HK-2 (cell line): Measurements from ENCODE around the gene USP2.

Experiments used
- DNase-seq: peaks from one replicate; pipeline ENCODE4 v3.0.0-alpha.2; 2018; ENCODE audit not compliant: unreplicated experiment

USP2 gene

DNA sequence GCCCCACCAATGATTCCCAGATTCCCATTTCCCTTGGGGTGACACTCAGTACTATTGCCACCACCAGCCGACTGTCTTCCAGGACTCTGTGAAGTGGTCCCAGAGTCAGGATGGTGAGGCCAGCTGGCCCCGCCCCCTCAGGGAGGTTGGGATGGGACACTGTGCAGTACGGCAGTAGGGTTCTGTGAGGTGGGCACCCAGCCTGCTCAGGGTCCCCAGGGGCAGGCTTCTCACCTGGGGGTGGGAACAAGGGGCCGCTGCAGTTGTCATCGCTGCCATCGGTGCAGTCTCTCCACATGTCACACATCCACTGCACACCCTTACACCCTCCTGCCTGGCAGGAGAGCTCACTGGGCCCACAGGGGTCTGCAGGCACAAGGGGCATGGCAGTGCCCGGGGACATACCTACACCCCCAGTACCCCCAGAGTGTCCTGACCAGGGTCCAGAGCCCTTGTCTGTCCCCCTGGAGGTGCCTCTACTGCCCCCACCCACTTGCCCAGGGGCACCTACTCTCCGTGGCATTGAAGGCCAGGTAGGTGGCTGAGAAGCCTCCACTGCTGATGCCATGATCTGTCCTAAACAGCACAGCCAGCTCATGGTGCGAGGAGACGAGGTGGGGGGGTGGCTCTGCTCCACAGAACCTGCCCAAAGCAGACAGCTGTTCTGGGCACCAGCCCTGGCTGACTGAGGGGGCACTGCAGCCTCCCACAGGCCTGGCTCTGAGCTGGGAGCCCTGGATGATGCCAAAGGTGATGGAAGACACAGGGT lies 38.9 kb downstream of the USP2 start:
- DNase-seq, result no peak

DNA sequence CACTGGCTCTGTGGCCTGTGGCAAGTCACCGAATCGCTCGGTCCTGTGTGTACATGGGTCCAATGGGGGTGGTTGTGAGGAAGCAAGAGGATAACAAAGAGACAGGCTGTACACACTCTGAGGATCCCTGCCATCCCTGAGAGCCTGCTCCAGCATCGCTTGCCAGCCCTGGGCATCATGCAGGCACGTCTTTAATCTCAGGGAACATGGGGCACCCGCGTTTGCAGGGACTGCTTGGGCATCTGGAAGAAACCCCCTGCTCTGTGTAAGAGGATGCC lies 39.5 kb downstream of the USP2 start:
- DNase-seq, result no peak

DNA sequence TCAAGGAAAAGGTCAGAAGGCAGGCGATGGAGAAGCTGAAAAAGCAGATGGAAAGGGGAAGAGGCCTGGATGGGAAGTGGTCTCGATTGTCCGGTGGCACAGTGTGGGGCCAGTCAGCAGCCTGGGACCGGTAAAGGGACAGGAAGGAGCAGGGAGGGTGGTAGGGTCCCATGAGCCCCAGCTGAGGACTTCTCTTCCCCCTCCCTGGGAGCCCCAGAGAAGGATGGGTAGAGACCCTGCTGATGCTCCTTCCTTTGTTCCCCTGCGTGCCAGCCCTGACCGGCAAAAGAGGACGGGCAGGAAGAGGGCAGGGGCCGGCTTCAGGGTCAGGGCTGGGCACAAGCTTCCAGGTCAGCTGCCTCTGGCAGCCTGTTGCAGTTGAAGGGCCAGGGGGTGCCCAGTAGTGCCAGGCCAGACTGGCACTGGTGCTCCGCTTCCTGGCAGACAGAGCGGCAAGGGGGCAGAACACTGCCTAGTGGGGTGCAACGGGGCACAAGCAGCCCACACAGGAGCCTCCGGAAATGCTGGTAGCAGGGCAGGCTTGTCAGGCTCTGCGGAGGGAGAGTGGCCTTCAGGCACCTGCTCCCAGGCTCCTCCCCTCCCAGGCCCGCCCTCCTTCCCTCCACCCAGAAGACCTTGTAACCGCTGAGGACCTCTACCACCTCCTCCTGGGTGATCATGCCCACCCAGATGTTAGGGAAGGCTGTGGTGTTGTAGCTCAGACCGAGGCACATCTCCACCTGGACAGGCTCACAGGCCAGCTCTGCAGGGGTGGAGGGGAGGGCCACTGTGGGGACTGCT lies 40.1 kb downstream of the USP2 start:
- no peak for DNase-seq

DNA sequence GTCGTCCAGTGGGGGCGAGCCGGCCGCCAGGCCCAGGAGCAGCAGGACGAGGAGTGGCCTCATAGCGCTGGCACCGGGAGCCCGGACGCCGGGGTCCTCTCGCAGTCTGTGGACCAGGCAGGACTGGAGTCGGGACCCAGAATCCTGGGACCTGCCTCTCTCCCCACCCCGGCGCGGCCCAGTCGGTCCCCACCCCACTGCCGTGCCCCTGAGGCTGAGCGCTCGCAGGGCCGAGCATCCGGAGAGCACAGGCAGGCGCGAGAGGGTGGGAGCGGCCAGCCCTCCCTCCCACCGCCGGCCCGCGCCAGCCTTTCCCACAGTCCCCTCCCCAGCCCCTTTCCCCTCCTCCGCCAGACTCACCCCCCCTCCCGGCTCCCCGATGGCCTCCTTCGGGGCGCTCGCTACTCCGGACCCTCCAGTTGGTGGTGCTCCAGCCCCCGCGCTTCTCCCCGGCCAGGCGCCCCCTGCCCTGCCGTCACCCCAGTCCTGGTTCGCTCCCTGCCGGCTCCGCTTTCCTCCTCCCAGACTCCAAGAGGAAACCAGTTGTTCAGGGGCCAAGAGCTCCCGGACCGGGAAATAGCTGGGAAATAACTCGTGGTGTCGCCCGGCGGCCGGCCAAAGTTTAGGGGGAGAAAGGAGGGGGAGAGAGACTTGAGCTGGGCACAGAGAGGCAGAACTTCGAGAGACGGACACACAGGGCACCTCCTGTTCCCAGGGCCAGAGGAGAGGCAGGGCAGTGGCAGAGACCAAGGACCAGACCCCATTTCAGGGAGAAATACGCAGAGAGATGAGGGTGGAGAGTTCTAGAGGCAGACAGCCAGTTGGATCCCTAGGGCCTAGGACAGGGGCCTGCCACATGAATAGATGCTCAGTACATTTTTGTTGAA lies 40.9 kb downstream of the USP2 start, which contains the start of gene C1QTNF5:
Gene C1QTNF5, minus strand, starts transcription at position 549 of the 887 bp plus-strand sequence. Its CDS starts 486 bp downstream, at position 63.
- DNase-seq, result peak; percentile 51

DNA sequence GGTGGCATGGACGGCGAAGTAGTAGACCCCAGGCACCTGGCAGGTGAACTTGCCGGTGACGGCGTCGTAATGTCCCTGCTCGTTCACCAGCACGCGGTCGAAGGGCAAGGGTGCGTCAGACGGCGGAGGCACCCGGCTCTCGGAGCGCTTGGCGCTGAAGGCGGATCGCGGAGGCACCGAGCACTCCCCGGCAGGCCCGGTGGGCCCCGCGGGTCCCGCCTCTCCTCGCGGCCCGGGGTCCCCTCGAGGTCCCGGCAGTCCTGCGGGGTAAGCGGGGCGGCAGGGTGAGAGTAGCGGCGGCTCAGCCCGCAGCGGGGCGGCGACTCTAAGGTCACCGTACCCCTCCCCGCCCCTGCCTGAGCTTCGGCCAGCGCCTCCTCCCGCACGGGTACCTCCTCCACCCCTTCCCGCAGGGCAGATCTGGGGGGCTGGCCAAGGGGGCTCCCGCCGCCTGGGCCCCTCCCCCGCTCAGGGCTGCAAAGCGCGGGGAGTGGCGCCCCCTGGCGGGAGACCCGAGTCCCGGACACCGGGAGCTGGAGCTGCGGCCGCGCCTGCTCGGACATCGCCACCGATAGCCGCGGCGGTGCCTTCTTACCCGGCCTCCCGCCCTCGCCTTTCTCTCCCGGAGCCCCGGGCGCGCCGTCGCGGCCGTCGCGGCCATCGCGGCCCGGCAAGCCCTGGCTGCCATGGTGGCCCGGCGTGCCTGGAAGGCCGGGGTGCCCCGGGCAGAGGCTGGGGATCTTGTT lies 41.7 kb downstream of the USP2 start:
- peak; percentile 64 for DNase-seq

DNA sequence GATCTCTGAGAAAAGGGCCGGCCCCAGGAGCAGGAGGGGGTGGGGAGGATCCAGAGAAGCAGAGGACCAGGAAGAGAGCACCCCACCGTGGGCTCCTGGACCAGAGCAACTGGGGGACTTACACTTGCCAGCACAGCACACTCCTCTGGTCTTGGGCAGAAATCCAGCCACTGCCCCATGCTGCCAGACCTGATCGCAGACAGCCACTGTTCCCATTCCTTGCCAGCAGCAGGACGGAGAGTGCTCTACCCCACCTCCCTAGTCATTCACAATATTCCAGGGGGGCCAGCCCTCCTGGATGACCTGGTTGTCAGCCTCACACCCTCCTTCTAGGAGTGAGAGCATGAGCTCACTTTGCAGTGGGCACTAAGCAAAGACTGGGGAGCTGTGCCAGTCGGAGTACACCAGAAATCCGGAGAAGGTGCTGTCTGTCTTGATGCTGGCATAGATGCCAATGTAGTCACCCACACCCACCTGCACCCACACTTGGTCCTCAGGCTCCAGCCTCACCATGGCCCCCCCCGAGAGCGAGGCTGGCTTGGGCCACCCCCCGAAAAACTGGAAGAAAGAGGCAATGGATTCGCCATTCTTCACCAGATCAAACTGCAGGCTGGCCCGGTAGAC lies 42.4 kb downstream of the USP2 start:
- DNase-seq, result no peak

DNA sequence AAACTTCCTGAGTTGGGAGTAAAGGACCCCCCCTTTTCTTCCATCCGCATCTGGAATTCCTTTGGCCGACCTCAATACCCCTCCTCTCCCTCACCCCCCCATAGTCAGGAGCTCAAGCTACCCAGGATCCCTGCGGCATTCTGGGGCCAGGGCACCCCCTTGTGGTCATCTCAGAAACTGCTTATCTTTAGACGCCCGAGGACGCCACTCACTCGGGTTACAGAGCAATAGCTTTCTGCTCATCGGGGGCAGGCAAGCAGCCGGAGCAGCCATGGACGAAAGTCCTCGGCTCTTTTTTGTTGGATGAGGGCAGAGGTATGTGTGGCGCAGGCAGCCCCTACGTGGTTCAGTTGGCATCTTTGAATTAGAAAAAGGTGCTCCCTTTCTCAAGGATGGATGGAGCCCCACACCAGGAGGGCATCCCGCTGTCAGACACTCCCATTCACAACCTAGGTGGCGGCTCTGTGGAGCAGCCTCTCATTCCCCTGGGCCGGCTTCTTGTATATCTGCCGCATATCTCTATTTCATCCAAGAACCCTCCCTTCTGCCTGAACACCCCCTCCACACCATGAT lies 43.1 kb downstream of the USP2 start:
- DNase-seq, result peak; percentile 74

DNA sequence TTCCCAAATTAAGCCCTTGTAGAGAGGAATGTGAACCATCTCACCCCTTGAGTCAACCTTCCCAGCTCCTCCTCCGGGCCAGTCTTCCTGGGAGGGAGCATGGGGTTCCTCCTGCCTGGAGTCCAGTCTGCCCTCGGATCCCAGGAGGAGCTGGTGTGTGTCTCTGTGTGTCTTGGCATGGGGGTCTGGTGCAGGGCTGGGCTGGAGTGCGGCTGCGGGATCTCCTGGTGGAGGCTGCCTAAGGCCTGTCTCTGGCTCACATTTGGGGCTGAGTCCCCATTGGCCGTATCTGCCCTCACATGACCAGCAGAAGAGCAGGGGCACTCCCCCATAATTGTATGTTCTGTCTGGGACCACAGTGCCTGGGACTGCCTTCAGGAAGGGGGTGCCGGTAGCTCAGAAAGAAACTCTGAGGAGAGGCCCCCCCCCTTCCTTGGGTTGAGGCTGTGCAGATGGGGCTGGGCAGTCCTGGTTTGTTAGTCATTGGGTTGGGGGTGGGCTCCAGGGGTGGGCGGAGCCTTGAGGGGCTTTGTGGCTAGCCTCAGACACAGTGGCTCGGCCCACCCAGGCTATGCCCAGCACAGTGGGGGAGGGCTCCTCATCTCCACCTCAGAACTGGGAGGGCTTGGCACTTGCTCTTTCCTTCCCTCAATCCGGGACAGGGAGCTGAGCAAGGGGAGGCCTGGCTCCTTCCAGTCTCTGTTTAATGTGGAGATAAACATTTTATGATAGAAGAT lies 43.7 kb downstream of the USP2 start:
- peak; percentile 47 for DNase-seq

DNA sequence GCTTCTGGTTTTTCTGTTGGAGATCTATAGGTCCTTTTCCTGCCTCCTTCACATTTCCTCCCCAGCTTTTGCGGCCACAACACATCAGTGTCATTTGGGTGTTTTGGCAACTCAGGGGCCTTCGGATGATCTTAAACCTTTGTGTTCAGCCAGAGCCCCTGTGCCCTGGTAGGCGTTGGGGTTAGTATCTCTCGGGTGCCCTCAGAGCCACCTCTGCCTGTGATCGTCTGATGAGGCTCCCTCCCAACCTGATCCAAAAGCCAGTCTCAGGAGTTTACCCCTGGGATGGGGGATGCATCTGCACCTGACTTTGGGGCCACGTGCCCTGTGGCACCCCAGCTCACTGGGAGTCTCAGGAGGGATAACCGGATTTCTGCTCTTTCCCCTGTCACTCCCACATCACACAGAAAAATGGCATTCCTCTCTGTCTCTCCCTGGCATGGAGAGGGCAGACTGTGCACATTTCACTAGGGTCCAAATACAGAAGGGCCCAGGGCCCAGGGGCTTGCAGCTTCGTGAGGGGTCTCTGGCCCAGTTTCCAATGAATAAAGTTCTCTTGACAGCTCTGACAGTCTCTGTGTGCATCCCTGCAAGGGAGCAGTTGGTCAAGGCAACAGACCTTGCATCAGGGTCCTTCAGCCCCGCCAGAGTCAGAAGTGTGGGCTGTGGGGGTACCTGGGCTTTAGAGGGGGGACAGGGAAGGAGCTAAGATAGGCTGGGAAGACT lies 44.6 kb downstream of the USP2 start:
- no peak for DNase-seq

DNA sequence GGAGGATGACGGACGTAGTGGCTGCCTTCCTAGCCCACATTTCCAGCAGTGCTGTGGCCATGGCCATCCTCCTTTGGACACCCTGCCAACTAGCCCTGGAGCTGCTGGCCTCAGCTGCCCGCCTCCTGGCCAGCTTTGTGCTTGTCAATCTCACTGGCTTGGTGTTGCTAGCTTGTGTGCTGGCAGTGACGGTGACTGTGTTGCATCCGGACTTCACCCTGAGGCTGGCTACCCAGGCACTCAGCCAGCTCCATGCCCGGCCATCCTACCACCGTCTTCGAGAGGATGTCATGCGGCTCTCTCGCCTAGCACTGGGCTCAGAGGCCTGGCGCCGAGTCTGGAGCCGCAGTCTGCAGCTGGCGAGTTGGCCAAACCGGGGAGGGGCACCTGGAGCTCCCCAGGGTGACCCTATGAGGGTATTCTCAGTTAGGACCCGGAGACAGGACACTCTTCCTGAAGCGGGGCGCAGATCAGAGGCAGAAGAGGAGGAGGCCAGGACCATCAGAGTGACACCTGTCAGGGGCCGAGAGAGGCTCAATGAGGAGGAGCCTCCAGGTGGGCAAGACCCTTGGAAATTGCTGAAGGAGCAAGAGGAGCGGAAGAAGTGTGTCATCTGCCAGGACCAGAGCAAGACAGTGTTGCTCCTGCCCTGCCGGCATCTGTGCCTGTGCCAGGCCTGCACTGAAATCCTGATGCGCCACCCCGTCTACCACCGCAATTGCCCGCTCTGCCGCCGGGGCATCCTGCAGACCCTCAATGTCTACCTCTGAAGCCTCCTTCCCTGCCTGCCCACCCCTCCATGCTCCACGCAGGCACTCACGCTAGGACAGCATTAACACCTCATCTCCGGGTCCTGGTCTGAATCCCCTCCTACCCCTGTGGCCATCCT lies 45.6 kb downstream of the USP2 start:
- DNase-seq, result no peak

DNA sequence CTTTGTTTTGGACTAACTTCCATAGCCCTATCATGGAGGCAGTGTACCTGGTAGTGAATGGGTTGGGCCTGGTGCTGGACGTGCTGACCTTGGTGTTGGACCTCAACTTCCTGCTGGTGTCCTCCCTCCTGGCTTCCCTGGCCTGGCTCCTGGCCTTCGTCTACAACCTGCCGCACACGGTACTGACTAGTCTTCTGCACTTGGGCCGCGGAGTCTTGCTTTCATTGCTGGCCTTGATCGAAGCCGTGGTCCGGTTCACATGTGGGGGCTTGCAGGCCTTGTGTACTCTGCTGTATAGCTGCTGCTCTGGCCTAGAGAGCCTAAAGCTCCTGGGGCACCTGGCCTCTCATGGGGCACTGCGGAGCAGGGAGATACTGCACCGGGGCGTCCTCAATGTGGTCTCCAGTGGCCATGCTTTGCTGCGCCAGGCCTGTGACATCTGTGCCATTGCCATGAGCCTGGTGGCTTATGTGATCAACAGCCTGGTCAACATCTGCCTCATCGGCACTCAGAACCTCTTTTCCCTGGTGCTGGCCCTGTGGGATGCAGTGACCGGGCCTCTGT lies 46.3 kb downstream of the USP2 start:
- no peak for DNase-seq

DNA sequence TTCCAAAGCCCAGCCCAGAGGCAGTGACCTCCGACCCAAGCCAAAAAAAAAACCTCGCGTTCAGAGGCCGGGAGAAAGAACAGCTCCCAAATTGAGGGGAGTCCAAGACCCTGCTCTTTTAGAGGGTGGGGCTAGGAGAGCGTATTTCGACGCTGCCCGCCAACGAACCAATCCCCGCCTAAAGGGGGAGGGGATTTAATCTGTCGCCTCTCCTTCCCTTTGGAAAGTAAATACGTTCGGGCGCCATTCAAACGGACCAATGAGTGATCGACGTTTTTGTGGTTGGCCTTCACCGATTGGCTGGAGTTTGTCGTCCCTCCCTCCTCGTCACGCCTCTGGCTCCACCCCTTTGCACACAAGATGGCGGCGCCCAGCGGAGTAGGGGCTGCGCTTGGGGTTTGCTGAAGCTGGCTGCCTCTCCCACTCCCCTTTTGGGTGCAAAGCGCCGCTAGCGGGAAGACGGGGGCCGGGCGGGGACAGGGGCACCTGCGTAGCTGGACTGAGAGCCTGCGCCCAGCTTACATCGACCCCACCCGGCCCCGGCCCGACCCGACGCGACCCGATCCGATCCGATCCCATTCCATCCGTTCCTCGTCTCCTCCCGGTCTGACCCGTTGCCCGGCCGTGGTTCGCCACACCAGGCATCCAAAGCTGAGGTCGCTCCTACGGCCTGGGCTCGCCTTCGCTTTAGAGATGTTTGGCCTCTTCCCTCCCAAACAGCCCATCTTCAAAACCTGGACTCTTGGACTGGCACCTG lies 47.1 kb downstream of the USP2 start, which contains the start of gene RNF26:
Gene RNF26, plus strand, starts transcription at position 354 of the 757 bp plus-strand sequence. CDS start 596 bp downstream, outside the sequence.
- DNase-seq, result peak; percentile 86

DNA sequence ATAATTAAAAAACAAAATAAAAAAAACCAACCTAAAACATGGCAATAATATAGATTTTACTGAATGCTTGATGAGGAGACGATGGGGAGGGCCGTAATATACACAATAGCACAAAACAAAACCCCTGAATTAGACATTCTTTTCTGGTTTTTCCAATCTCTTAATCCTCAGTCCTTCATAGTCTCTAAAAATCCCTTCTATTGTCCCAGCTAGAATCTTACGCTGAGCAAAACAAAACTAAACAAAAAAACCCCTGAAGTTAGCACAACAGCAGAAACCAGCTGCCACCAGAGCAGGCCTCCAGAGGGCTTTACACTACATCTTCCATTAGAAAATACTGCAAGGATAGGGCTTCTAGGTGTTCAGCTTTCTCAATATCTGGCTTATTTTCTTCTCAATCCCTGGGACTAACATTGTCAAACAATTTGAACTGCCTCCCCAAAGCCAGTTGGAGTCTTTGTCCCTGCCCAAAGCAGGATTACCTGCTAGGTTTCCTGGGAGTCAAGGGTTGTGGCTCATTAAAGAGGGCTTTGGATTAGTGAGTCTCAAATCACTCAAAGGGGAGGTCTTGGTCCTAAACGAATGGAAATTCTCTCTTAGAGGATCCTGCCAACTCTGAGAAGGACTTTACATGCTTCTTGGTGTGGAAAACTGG lies 49.3 kb downstream of the USP2 start:
- no peak for DNase-seq

DNA sequence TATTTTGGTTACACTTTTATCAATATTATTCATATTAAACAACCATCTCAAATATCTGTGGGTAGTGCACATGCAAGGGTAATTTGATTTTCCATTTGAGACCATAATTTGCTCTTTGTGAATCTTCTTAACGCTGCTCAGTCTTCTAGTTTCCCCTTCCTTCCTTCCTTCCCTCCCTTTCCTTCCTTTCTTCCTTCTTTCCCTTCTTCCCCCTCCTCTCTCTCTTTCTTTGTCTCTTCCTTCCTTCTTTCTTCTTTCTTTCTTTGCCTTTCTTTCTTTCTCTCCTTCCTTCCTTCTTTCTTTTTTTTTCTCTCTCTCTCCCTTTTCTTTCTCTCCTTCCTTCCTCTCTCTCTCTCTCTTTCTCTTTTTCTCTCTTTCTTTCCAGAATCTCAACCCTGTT lies 51.3 kb downstream of the USP2 start:
- no peak for DNase-seq

DNA sequence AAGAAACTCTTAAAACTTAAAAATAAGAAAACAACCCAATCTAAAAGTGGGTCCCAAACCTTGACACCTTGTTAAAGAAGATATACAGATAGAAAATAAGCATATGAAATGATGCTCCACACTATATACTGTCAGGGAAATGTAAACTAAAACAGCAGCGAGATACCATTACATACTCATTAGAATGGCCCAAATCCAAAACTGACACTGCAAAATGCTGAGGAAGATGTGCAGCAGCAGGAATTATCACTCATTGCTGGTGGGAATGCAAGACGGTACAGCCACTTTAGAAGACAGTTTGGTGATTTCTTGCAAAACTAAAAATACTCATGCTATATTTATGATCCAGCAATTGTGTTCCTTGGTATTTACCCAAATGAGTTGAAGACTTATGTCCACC lies 52.2 kb downstream of the USP2 start:
- no peak for DNase-seq

DNA sequence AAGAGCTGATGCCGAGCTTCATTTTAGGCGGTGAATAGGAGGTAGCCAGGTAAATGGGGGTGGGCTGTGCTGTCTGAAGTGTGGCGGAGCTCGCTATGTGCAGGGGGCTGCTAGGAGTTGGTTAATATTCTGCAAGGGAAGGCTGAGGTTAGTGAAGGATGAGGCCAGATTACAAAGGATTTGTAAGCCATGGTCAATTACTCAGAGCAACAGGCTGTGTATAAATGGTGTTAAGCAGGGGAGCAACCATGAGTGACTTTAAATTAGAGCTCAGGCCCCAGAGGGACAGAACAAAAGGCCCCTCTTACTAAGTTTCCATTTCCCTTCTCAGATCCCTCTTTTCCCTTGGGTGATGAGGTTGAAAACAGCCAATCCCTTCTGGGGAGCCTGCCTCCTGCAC lies 57.3 kb downstream of the USP2 start:
- DNase-seq, result no peak
